Measurements from ENCODE around the gene RCAN2. TPM values are rescaled to one million over a fixed set of nuclear protein-coding genes. Genes with fewer than 3 reads are reported as not detected.

RCAN2 gene
- total RNA-seq, 1 experiment from 2014 or later: 0.86 TPM

DNA sequence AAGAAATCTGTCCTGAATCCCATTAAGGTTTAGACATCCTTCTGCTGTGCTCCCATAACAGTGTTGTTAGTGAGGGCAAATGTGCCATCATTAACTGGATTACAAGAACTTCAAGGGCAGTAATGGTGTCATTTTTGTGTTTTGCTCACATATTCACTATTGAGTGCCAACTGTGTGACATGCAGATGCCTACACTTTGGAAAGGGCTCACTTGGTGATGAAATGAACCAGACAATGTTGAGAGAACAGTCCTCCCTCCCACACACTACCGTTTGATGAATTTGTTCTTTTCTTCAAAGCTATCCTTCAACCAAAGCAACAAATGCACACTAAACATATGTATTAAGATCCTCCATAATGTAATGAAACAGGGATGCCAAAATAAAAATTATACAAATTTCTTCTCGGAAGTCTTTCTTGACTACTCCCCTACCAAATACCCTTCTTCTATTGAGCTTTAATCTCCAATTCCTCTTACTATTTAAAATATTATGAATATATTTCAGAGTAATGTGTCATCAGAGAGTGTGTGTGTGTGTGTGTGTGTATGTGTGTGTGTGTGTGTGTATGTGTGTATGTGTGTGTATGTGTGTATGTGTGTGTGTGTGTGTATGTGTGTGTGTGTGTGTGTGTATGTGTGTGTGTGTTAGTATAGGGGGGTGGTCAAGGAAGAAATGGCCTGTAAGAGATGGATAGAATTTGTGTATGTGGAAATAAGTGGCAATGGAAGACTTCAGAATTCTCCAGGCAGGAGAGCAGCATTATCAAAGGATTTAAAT is 228.1 kb downstream of the RCAN2 start:
- DNase-seq (ENCODE audit: low read depth): no peak

DNA sequence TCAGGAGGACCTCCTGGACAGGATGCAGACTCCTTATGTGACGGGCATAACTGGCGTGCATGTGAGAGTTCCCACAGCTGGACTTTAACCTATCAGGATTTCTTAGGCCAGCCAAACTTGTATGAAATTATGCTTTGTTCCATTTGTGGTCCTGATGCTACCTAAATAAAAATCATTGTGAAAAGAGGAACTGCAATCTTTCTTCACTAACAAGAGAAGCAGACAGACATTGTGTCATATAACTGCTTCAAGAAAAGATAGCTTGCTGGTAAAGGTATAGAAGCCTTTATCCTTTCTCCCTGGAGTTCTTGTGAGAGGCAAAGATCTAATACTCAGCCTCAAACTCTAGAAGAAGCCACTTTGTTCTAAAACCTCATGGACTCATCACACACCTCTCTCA is 233.0 kb downstream of the RCAN2 start:
- DNase-seq (ENCODE audit: low read depth): no peak

DNA sequence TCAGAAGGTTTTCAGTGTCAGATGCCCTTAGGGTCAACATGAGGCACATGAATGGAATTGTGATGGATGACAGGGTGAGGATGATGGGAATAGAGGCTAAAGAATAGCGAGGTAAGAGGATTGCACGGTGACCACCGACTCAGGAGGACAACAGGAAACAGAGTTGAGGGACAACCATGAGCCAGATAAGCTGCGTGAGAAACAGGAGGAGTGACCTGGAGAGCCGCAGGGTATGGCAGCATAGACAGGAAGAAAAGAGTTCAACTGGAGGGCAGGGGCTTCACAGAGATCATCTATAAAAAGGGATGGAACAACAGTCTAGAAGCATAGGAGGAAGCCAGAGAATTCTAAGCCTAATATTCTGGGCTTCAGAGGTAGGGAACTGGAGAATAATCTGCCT is 235.7 kb downstream of the RCAN2 start:
- DNase-seq (ENCODE audit: low read depth): no peak

DNA sequence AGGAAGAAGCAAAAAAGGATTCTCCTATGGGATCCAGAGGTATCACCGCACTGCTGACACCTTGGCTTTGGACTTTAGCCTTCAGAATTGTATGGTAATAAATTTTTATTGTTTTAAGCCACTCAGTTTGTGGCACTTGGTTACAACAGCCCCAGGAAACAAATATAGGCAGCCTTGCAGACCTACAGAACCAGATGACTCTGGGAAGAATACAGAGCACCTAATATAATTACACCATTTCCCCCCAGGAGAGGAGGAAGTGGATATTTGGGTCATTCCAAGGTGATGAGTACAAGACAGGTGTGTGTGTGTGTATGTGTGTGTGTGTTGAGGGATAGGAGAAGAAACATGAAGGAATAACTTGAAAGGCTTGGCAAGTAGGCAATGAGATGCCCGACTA is 236.3 kb downstream of the RCAN2 start:
- no peak for DNase-seq (ENCODE audit: low read depth)

DNA sequence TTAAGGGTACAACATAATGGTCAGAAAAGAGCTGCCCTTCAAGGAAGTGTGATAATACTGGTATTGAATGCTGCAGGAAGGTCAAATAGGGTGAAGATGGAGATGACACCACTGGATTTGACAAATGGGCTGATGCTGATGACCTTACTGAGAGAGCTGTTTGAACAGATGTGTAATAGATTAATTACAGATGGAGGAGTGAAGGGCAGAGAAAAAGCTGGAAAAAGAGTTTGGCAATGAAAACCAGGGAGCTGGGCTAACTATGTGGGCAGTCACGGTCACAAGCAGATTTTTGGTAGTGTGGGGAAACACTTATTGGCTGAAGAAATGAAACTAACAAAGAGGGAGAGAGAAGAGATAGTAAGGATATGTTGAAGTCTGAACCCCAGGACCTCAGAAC is 236.9 kb downstream of the RCAN2 start:
- DNase-seq (ENCODE audit: low read depth): no peak

DNA sequence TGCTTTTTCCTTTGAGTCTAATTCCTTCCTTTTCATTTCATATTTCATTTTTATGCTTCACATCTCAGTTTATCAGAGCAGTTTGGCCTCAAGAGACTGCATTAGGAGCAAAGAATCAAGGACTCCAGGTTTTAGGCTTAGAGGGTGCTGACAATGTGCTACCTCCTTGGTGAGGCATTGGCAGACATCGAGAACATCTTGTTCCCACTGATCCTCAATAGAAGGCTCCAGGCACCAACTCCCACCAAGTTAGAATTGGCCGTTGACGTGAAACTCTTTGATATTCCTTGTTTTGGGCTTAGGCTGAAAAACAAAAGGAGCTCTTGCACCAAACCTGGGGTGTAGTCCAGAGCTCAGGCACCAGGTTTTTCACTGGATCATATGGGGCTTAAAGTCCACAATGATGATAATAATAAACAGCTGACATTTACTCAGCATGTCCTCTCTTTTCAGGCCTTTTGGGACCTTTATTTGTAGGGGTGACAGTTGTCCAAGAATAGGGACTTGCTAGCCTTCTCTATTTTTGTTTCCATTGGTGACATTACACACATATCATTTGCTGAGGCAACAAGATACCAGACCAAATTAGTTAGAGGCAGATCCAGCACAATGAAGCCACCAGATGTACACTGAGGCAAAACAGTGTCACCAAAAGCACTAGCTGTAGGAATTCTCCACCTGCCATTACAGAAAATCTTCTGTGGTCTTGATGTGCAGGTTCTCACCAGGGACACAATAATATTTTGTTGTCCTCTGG is 239.5 kb downstream of the RCAN2 start:
- DNase-seq (ENCODE audit: low read depth): no peak

DNA sequence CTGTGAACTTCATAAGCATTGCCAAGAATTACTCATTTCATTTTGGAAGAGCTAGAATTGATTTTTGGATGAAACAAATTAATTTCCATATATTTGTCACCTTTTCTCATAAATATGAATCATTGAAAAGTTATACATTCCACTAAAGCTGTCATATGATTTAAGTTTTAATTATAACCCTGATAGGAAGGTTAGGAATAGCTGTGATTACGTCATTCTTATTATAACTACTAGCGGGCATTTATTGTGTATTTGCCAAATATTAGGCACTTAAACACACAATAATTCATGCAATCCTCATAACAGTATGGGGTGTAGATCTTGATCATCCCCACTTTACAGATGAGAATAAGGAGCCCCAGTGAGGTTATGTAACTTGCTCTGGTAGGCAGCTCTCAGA is 243.1 kb downstream of the RCAN2 start:
- DNase-seq (ENCODE audit: low read depth): no peak

DNA sequence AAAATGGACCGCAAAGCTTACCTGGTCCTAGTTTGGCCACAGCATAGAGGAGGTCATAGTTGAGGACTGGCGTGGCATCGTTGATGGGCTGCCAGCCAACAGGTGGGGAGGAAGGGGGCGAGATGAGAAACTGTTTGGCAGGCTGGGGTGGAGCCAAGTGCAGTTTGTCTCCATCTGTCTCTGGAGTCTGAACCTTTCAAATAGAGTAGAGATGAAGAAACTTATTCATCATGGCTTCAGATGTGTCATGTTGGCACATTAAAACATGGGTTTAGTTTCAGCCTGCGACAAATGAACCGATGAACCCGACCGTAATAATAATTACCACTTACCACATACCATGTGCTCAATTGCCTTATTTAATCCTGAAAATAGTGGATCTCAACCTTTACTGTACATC is 244.5 kb downstream of the RCAN2 start:
- DNase-seq (ENCODE audit: low read depth): no peak

DNA sequence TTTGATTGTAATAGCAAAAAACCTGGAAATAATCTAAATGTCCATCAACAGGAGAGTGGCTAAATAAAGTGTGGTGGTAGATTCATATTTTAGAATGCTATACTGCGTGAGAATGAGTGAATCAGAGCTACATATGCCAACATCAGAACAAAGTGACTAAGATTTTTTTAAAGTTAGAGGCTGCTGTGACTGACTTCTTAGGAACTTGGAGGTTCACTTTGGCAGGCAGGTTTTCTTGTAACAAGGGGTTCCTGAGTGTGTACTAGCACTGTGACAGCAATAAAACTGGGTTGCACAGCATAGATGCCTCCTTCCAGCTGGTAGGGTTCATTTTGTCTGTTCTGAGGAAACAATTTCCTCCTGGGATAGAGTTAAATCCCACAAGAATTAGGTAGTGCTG is 245.2 kb downstream of the RCAN2 start:
- DNase-seq (ENCODE audit: low read depth): no peak

DNA sequence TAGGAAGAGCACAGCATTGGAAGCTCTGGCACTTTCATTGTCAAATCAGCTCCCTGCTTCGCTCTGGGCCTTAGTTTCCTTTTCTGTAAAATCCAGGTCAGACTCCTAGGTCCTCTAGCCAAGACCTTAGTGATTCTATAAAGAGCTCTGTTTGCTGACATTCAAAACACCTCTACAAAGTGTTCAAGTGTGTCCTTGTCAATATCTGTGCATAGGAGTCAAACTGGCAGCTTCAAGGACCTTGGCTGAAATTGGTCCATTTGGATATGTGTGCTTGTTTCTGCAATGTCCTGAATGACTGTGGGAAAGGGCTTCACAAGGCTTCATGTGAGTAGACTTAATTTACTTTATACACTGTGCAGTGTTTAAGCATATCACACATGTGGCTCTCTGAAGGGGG is 246.6 kb downstream of the RCAN2 start:
- DNase-seq (ENCODE audit: low read depth): no peak

DNA sequence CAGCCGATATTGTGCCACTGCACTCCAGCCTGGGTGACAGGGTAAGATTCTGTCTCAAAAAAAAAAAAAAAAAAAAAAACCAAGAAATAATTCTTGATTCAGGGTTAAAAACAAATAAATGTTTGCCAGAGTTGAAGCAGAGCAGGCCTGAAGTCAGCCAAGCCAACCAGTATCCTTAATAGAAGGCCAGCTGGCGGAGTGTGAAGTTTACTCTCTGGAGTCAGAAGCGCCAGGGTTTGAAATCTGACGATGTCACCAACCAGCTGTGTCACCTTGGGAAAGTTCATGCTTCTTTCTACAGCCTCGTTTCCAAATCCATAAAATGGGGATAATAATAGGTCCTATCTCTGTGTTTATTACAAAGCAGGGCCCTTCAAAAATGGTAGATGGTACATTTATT is 247.5 kb downstream of the RCAN2 start:
- DNase-seq (ENCODE audit: low read depth): no peak

DNA sequence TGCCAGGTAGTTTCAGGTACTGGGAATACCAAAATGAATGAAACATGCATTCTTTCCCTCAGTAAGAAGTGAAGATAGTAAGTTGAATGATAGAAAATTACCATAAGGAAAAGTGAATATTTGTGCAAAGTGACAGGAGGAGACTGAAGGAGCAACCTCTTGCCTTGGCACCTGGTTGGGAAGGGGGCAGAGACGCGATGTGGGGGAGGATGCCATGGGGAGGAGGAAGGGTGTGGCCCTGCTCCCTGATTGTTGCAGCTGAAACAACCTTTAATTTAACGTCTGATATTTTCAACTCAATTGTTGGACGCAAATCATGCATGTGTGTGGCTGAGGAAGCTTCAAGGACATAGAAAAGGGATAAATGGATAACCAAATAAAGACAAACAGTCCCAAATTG is 248.3 kb downstream of the RCAN2 start:
- DNase-seq (ENCODE audit: low read depth): no peak

DNA sequence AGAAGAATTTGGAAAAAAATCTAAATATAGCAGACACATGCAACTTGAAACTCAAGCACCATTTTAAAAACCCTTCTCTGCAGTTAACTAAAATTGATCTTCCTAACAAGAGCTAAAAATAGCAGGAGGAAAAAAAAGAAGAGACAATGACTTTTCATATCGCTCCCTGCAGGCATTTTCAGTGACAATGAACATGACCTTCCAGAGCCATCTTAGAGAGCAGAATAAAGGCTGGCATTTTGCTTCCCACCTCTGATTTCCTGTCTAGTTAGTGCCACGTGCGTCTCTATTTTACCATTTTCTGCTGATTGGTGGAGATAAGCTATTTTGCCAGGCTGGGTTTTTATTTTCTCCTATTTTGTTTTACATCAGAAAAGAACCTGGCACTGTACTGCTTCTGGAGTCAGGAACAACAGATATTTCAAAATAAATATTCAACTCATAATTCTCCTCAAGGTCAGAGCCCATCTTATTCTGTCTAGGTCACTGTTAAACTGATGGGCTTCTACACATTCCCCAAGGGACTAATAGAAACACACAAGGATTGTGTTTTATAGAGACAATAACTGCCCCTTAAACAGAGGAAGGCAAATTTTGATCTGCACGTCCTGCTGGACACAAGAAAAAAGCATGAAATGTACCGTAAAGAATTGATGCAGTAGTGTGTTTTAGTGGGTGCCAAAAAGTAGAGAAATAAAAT is 250.2 kb downstream of the RCAN2 start:
- DNase-seq (ENCODE audit: low read depth): no peak

DNA sequence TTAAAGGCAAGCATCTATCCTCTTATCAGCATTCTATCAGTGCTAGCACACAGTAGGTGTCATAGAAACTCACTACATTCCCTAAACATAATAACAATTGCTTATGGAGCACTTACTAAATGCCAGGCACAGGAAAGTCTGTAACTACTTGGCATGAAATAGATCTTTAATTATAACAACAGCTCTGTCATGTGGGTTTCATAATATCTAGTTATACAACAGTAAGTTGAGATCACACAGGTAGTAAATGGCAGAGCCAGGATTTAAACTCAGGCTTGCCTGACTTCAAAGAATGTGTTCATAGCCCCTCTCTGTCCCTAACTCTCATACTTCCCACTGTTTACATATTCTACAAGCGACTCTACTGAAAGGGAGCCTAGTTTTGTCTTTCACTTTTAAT is 254.5 kb downstream of the RCAN2 start:
- no peak for DNase-seq (ENCODE audit: low read depth)

DNA sequence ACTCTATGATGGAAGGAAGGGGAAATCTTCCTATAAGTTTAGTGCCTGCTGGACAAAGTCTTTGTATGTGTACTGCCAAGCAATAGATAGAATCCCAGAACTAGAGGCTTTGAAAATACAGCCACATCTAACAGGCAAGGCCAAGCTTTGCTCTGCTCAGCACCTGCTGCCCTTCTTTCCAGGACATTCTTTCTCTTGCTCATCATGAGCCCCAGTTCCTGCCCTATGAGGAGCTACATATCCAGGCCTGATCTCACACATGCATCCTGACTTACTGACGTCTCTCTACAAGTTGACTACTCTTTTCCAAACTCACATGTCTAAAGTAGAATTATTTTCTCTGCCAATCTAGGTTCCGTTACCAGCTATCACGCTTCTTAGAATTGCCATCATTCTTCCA is 256.0 kb downstream of the RCAN2 start:
- no peak for DNase-seq (ENCODE audit: low read depth)

DNA sequence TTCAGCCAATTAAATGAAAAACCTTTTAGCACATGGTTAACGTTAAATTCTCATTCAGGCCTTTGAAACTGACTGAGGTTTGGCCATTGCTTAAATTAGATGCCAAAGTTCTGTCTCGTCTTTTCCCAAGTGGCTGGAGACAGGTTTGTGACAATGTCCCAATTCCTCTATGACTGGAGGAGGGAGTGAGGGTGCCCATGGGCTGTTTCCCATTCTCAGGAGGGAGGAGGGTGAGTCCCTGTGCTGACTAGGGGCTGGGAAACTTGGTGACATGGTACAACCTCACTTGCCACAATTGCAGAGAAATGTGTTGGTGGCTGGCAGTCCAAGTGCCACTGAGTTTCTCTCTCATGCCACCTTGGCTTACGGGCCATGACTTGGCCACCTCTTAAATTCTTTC is 256.5 kb downstream of the RCAN2 start:
- DNase-seq (ENCODE audit: low read depth): no peak

DNA sequence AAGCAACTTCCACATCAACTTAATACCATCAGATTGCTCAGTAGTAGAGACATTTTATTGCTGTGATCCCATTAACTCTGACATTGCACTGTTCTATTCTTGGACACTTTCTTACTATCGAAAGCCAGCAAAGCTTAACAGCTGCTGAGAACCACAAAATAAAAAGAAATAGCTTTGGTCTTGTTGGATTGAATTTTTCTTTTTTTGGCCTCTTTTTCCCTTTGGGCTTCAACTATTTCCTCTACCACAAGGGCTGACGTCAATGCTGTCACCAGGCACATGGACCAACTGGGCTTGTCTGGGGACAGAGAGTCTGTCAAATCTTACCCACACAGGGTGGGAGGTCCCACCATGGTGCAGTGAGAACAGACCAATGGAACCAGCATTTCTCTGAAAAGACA is 257.1 kb downstream of the RCAN2 start:
- DNase-seq (ENCODE audit: low read depth): peak; percentile 45

DNA sequence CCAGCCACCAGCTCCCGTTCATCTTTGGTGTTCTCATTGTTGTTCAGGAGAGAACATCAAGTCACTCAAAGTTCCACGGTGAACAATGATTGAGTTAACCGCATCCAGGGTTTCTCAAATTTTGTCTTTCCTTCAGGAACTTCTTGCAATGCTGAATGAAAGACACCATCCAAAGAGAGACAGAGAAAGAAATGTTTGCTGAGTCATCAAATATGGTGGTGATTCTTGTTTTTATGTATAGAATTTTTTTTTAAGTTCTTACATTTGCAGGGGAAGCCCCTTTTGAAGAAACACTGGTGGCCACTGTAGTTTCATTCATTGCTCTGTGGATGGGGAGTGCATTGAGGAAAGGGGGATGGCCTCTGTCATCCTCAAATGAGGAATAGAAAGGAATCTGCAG is 258.1 kb downstream of the RCAN2 start:
- no peak for DNase-seq (ENCODE audit: low read depth)

DNA sequence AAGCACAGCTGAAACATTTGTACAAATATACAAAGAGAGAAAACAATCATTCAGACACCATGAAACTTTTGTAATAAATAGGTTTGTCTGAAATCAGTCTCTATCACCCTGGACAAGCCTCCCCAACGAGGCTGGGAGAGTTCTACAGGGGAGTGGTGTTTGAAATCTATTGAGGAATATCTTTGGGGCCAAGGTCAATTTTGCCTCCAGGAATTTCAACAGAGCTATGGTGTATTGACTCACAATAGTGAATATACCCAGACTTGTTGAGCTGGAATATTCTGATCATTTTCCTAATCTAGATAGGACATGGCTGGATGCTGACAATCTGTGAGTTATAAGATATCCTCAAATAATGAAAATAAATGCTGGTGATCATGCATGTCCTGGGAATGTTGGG is 269.0 kb downstream of the RCAN2 start:
- DNase-seq (ENCODE audit: low read depth): no peak

DNA sequence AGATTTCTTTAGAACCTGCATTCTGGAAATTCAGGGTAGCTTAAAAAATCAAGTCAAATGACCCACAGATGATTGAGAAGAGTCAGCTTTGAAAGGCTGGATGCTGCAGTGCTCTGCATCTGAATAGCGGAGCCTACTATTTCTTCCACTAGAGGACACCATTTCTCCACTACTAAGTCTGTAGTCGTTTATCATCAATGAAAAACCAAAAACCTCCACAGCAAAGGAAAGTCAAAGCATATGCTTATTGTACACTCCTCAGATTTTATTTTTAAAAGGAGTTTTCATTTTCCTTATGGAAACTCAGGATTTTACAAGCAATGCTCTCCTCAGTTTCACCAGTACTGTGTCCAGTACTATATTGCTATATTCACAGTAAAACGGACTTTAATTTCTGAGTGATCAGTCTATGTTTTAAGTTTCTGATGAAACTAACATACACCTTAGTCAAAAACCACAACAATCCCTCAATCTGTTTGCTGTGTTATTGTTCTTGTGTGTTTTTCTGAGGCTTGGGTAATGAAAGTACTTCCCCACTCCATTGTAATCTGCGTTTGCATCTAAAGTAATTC is 269.9 kb downstream of the RCAN2 start:
- DNase-seq (ENCODE audit: low read depth): peak; percentile 50

DNA sequence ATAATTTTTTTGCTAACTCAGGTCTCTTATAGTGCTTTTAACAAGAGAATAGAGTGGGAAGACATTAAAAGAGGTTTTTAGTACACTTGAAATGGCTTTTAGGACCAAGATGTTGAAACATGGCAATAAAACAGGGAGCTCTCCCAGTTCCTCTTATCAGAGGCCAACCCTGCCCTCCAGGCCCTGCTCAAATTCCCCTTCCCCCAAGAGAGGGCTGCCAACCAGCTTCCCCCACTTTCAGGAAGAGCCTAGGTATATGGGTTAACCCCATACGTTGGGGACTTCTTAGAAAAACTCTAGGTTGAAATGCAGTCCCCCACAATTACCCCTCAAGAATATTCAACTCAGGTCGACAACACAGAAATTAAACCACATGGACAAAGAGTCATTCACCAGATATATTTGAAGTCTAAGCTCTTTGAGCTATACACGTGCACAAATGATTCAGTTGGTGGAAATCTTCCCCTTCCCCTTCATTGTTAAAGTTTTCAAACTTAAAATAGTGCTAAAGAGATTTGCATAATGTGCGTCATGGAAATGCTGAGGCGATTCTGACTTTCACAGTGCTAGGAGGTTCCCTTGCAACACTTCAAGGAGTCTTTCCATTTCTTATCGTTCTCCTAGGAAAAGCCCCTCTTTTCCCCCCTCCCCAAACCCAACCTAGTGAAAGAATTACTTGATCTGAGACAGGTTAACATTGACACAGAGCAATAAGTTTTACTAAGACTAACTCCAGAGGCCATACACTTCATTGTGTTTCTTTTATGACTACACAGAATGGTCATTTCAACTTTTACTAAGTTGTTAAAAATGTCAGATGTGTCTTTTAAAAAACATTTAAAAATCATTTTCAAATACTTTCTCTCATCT is 270.7 kb downstream of the RCAN2 start:
- DNase-seq (ENCODE audit: low read depth): no peak

Data from LHCN-M2 (cell line).